ENCODE results near the gene MED16.

DNA sequence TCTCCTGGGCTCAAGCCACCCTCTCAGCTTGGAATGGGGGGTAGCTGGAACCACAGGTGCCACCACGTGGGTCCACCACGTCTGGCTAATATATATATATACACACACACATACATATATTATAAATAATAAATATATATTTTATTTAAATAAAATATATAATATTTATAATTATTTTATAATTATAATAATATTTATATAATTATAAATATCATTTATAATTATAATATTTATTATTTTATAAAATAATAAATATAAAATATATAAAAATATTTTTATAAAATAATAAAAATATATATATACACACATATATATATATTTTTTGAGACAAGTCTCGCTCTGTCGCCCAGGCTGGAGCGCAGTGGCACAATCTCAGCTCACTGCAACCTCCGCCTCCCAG, 38.4 kb downstream of the MED16 start:
- TF ChIP-seq EP300 (IDR thresholded peaks at IDR 0.05) (no peak), POLR2A (IDR thresholded peaks at IDR 0.05) (no peak), POLR2AphosphoS5 (IDR thresholded peaks at IDR 0.05) (no peak)
- TF ChIP-seq, protein P1, sequence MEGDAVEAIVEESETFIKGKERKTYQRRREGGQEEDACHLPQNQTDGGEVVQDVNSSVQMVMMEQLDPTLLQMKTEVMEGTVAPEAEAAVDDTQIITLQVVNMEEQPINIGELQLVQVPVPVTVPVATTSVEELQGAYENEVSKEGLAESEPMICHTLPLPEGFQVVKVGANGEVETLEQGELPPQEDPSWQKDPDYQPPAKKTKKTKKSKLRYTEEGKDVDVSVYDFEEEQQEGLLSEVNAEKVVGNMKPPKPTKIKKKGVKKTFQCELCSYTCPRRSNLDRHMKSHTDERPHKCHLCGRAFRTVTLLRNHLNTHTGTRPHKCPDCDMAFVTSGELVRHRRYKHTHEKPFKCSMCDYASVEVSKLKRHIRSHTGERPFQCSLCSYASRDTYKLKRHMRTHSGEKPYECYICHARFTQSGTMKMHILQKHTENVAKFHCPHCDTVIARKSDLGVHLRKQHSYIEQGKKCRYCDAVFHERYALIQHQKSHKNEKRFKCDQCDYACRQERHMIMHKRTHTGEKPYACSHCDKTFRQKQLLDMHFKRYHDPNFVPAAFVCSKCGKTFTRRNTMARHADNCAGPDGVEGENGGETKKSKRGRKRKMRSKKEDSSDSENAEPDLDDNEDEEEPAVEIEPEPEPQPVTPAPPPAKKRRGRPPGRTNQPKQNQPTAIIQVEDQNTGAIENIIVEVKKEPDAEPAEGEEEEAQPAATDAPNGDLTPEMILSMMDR (IDR thresholded peaks at IDR 0.05): no peak

Measured in stomach (tissue), 4 donors.